Lower leg skin (tissue), 4 donors: ENCODE measurements around the gene HLA-DMA. TPM values are rescaled to one million over a fixed set of nuclear protein-coding genes. Genes with fewer than 3 reads are reported as not detected.

Source experiments
- DNase-seq, 2 donors: peaks; one replicate each; pipeline ENCODE4 v3.0.0-alpha.2; 2019; ENCODE audit warnings: low spot score in 2 of 2
- H3K4me3 ChIP-seq: fragments of 200-600 bp; sonication (generic); 2 replicates; pipeline ENCODE4 v1.5.1; 2017; ENCODE audit warnings: mild to moderate bottlenecking, low read depth; ENCODE audit not compliant: poor library complexity, severe bottlenecking
- POLR2A ChIP-seq, 2 donors: fragments of 450-650 bp; IDR thresholded peaks; one replicate each; pipeline ENCODE4 v1.6.1; 2016 to 2017; ENCODE audit warnings: antibody characterized with exemption in 2 of 2, mild to moderate bottlenecking in 1 of 2, moderate library complexity in 1 of 2
- WGBS, 2 donors: methylation state at CpG; one replicate each; pipeline ENCODE4 v1.1.5; 2018; 5-methylcytosine and 5-hydroxymethylcytosine counted together
- intact Hi-C: fragments of 100-400 bp; cut with DNase I; formaldehyde crosslinking; loops from one replicate; pipeline ENCODE4 v1.15.0; 2023; ENCODE audit warnings: low total_unique reads
- total RNA-seq, 4 donors: library from RNA; depleted of rRNA; stranded (reverse); fragments of >200 nt; gene quantifications; one replicate each; pipeline ENCODE4 v1.1.0, GENCODE V29; 2016
- TF ChIP-seq, protein P1 (sequence below), 3 donors: fragments of 450-650 bp; IDR thresholded peaks; one replicate each; pipeline ENCODE4 v1.5.1; 2016; ENCODE audit warnings: antibody characterized with exemption in 3 of 3, mild to moderate bottlenecking in 3 of 3, moderate library complexity in 2 of 3

HLA-DMA gene
- total RNA-seq, 4 donors from 2014 or later: 11.5 to 33.4 (median 22.4) TPM

DNA sequence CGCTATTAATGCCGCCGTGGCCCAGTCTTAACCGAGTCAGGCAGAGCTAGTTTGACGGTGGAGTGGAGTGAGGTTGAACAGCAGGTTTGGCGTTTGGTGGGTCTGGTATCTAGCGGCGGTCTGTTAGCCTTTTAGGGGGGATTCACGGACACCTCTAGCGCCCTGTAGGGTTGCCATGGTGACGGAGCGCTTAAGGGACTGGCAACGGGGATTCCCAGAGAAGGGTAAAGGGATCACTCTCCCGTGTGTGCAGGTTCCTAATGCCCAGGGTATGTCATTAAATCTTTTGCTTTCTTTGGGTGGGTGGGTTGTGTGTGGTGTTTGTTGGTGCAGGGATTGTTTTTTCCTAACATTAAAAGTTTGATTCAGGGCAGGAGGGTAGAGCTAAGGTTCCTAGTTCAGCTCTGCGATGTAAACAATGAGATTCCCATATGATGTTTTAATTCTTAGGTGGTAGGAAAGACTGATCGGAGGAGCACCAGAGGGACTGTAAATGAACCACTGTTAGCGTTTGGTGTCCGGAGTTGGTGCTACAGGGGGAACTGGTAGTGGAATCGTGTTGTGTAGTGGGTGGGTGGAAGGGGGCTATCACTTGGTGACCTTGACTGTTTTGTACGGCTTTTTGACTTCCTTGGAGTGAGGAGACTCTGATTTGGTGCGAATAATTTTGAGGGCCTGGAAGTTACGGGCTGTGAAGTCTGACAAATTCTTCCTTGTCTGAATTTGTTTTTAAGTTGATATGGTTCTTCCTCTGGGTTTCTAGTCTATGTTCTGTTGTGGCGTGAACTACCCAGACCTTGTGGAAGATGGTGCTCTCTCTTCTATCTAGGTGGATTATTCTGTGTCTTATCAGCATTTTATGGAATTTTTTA, 20.5 kb upstream of the HLA-DMA start:
- H3K4me3 ChIP-seq: peak overlapping the region; percentile 95
- WGBS, 2 donors: 0% methylated on average over 23 of the region's 23 CpGs
- TF ChIP-seq, protein P1, sequence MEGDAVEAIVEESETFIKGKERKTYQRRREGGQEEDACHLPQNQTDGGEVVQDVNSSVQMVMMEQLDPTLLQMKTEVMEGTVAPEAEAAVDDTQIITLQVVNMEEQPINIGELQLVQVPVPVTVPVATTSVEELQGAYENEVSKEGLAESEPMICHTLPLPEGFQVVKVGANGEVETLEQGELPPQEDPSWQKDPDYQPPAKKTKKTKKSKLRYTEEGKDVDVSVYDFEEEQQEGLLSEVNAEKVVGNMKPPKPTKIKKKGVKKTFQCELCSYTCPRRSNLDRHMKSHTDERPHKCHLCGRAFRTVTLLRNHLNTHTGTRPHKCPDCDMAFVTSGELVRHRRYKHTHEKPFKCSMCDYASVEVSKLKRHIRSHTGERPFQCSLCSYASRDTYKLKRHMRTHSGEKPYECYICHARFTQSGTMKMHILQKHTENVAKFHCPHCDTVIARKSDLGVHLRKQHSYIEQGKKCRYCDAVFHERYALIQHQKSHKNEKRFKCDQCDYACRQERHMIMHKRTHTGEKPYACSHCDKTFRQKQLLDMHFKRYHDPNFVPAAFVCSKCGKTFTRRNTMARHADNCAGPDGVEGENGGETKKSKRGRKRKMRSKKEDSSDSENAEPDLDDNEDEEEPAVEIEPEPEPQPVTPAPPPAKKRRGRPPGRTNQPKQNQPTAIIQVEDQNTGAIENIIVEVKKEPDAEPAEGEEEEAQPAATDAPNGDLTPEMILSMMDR (IDR thresholded peaks at IDR 0.05): no peak
- no peak for DNase-seq
- intact Hi-C loops: no loop called here

GRCh38 chr6:32972353-32973143, 19.7 kb upstream of the HLA-DMA start:
- TF ChIP-seq, protein P1 (IDR thresholded peaks at IDR 0.05): no peak
- TF ChIP-seq POLR2A (IDR thresholded peaks at IDR 0.05): no peak
- WGBS, 2 donors: 0% methylated on average over 56 to 68 of the region's 70 CpGs
- intact Hi-C loops: no loop called here
- peak overlapping the region; percentile 95 for H3K4me3 ChIP-seq
- DNase-seq: peak in 1 of 2 donors; percentile 88

- peak overlapping the region; percentile 95 for H3K4me3 ChIP-seq
- DNase-seq: peak; percentile 100
- intact Hi-C loops: no loop called here
- 0% methylated on average over 24 to 41 of the region's 58 CpGs for WGBS, 2 donors
- TF ChIP-seq, protein P1 (IDR thresholded peaks at IDR 0.05): no peak
- peak in 1 of 2 donors; percentile 99 for TF ChIP-seq POLR2A (IDR thresholded peaks at IDR 0.05)
Observed at GRCh38 chr6:32971581-32972352, 18.9 kb upstream of the HLA-DMA start.

DNA sequence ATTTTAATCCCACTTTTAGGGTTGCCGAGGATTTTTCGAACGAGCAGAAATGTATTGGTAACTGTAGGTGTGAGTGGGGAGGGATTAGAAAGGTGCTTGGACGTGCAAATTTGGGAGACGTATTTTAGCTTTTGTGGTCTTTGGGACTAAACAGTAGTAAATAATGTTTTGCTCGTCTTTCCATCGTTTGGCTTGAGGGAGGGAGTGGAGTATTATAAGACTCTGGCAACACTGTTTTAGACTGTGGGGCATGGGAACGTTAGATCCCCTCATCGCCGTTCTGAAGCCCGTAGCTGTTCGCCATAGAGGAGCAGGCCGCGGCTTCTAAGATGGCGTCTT, 18.3 kb upstream of the HLA-DMA start:
- H3K4me3 ChIP-seq: peak overlapping the region; percentile 88
- WGBS, 2 donors: 0% methylated on average over 15 of the region's 15 CpGs
- intact Hi-C loops: no loop called here
- no peak for DNase-seq
- TF ChIP-seq, protein P1 (IDR thresholded peaks at IDR 0.05): no peak

- no peak for TF ChIP-seq POLR2A (IDR thresholded peaks at IDR 0.05)
- TF ChIP-seq, protein P1 (IDR thresholded peaks at IDR 0.05): no peak
- H3K4me3 ChIP-seq: peak overlapping the region; percentile 88
- peak; percentile 87 to 96 for DNase-seq
- intact Hi-C loops: no loop called here
- WGBS, 2 donors: 1 to 2% methylated on average over 25 to 43 of the region's 43 CpGs
Observed at GRCh38 chr6:32970413-32971241, 17.7 kb upstream of the HLA-DMA start.
